HEK293T (cell line): ENCODE results near the gene ADGRF5.

Experiments
- CTCF ChIA-PET: fragments of 350-600 bp; formaldehyde crosslinking; extraction: SDS; loops from one replicate; lab custom pipeline; 2021; ENCODE audit warnings: antibody characterized with exemption, inconsistent platforms; lab: Yijun Ruan, JAX
- POLR2A ChIA-PET: fragments of 350-600 bp; formaldehyde crosslinking; extraction: SDS; loops from one replicate; lab custom pipeline; 2020; ENCODE audit warnings: antibody characterized with exemption, inconsistent platforms; lab: Yijun Ruan, JAX
- DNase-seq: peaks from one replicate; pipeline ENCODE4 v3.0.0; 2012; ENCODE audit warnings: mixed read lengths; ENCODE audit errors: extremely low spot score
- ARNT ChIP-seq: fragments of 450-650 bp; IDR thresholded peaks from 2 replicates; pipeline ENCODE4 v1.6.1; 2017; ENCODE audit warnings: mild to moderate bottlenecking
- BHLHE40 ChIP-seq: fragments of 450-650 bp; IDR thresholded peaks from 2 replicates; pipeline ENCODE4 v1.6.1; 2016; ENCODE audit warnings: mild to moderate bottlenecking, moderate library complexity, borderline replicate concordance
- CTBP1 ChIP-seq: fragments of 450-650 bp; IDR thresholded peaks from 2 replicates; pipeline ENCODE4 v1.6.1; 2016; ENCODE audit warnings: borderline replicate concordance
- ELF4 ChIP-seq: fragments of 450-650 bp; IDR thresholded peaks from 2 replicates; pipeline ENCODE4 v1.6.1; 2017; ENCODE audit warnings: antibody characterized with exemption
- FOXA1 ChIP-seq: fragments of 450-650 bp; IDR thresholded peaks from 2 replicates; pipeline ENCODE4 v1.6.1; 2016; ENCODE audit warnings: mild to moderate bottlenecking
- FOXK2 ChIP-seq: fragments of 450-650 bp; IDR thresholded peaks from 2 replicates; pipeline ENCODE4 v1.6.1; 2016; ENCODE audit warnings: mild to moderate bottlenecking
- FOXM1 ChIP-seq: fragments of 450-650 bp; IDR thresholded peaks from 2 replicates; pipeline ENCODE4 v1.6.1; 2017; ENCODE audit warnings: mild to moderate bottlenecking, borderline replicate concordance
- HDGF ChIP-seq: fragments of 450-650 bp; IDR thresholded peaks from 2 replicates; pipeline ENCODE4 v1.6.1; 2017; ENCODE audit warnings: antibody characterized with exemption, borderline replicate concordance
- L3MBTL2 ChIP-seq: fragments of 450-650 bp; conservative IDR thresholded peaks from 2 replicates; pipeline ENCODE4 v1.6.1; 2016; ENCODE audit warnings: mild to moderate bottlenecking
- LEF1 ChIP-seq: fragments of 450-650 bp; IDR thresholded peaks from 2 replicates; pipeline ENCODE4 v1.6.1; 2017; ENCODE audit warnings: mild to moderate bottlenecking, borderline replicate concordance
- NFRKB ChIP-seq: fragments of 450-650 bp; IDR thresholded peaks from 2 replicates; pipeline ENCODE4 v1.6.1; 2016; ENCODE audit warnings: mild to moderate bottlenecking, moderate library complexity
- PKNOX1 ChIP-seq: fragments of 450-650 bp; IDR thresholded peaks from 2 replicates; pipeline ENCODE4 v1.6.1; 2016
- SP1 ChIP-seq: fragments of 450-650 bp; IDR thresholded peaks from 2 replicates; pipeline ENCODE4 v1.6.1; 2017
- SUZ12 ChIP-seq: fragments of 450-650 bp; IDR thresholded peaks from 2 replicates; pipeline ENCODE4 v1.6.1; 2016; ENCODE audit warnings: mild to moderate bottlenecking
- TARDBP ChIP-seq: fragments of 450-650 bp; IDR thresholded peaks from 2 replicates; pipeline ENCODE4 v1.6.1; 2016
- ZNF384 ChIP-seq: fragments of 450-650 bp; IDR thresholded peaks from 2 replicates; pipeline ENCODE4 v1.6.1; 2016

Gene ADGRF5

GRCh38 chr6:46961711-46962110 lies 40.0 kb upstream of the ADGRF5 start:
- ChIA-PET CTCF (no interaction called here), POLR2A (no interaction called here)
- no peak for DNase-seq
- TF ChIP-seq L3MBTL2 (no peak), NFRKB (no peak), CTBP1 (no peak), FOXM1 (no peak), HDGF (no peak), ARNT (no peak), TARDBP (no peak), PKNOX1 (no peak), SP1 (no peak), LEF1 (no peak), BHLHE40 (no peak), ELF4 (no peak), FOXA1 (no peak), SUZ12 (no peak), FOXK2 (no peak), ZNF384 (no peak)

GRCh38 chr6:46961232-46961631 lies 39.5 kb upstream of the ADGRF5 start:
- CTCF ChIA-PET = no interaction called here

GRCh38 chr6:46959419-46959818 lies 37.7 kb upstream of the ADGRF5 start:
- TF ChIP-seq LEF1 (no peak), L3MBTL2 (no peak), HDGF (no peak), ZNF384 (no peak), SUZ12 (no peak), NFRKB (no peak), ARNT (no peak), PKNOX1 (no peak), FOXK2 (no peak), BHLHE40 (no peak), TARDBP (no peak), ELF4 (no peak), CTBP1 (no peak), FOXA1 (no peak), FOXM1 (no peak), SP1 (no peak)
- ChIA-PET POLR2A (no interaction called here), CTCF (no interaction called here)
- DNase-seq = no peak

More at GRCh38 chr6:46961232-46961631, 39.5 kb upstream of the ADGRF5 start:
- no peak for DNase-seq
- TF ChIP-seq ARNT = no peak
- TF ChIP-seq L3MBTL2 = no peak
- POLR2A ChIA-PET = no interaction called here

- no peak for DNase-seq
- TF ChIP-seq NFRKB (no peak), SP1 (no peak), ARNT (no peak), LEF1 (no peak), ZNF384 (no peak), ELF4 (no peak), BHLHE40 (no peak), CTBP1 (no peak), FOXA1 (no peak), FOXM1 (no peak), TARDBP (no peak), FOXK2 (no peak), SUZ12 (no peak), PKNOX1 (no peak), L3MBTL2 (no peak), HDGF (no peak)
- POLR2A ChIA-PET = no interaction called here
- CTCF ChIA-PET = interaction anchor here (0.7 kb wide), 1 partner anchor 1456 kb away, joined by 3 read pairs; no protein-coding TSS in a partner anchor
Observed at GRCh38 chr6:46956409-46956808, 34.7 kb upstream of the ADGRF5 start.

- POLR2A ChIA-PET = no interaction called here
- CTCF ChIA-PET = no interaction called here
- DNase-seq = no peak
- TF ChIP-seq FOXA1 (no peak), SP1 (no peak), PKNOX1 (peak; percentile 28; the same call in 1 of the 2 replicates), ARNT (no peak), FOXK2 (no peak)
Observed at GRCh38 chr6:46954837-46955451, 33.2 kb upstream of the ADGRF5 start.

GRCh38 chr6:46953921-46954320 lies 32.2 kb upstream of the ADGRF5 start:
- no peak for DNase-seq
- POLR2A ChIA-PET = no interaction called here
- TF ChIP-seq CTBP1 = no peak
- TF ChIP-seq SP1 = no peak
- TF ChIP-seq FOXK2 = no peak
- no peak for TF ChIP-seq HDGF
- TF ChIP-seq LEF1 = no peak
- TF ChIP-seq ELF4 = no peak
- TF ChIP-seq FOXA1 = no peak
- TF ChIP-seq FOXM1 = no peak
- TF ChIP-seq SUZ12 = no peak
- TF ChIP-seq BHLHE40 = no peak
- no peak for TF ChIP-seq NFRKB
- no peak for TF ChIP-seq ARNT
- TF ChIP-seq PKNOX1 = no peak
- no peak for TF ChIP-seq L3MBTL2
- TF ChIP-seq TARDBP = no peak
- TF ChIP-seq ZNF384 = no peak
- CTCF ChIA-PET = no interaction called here
